ENCODE data around the gene RGMB. TPM values are rescaled to one million over a fixed set of nuclear protein-coding genes. Genes with fewer than 3 reads are reported as not detected.
"Not testable (repeated sequence)": the region's sequence is repeated elsewhere in the genome, so short reads cannot be mapped to it uniquely, and the experiment has no call there.

RGMB gene
- total RNA-seq, 1 donor from 2014 or later: 6.8 TPM

- Histone ChIP-seq H3K27me3 (ENCODE audit: control insufficient read depth, insufficient read depth, low read length) (no peaks in the 10 kb centered on the region), H3K4me3 (ENCODE audit: low read depth, low read length) (no peak overlapping the region), H3K36me3 (ENCODE audit: control insufficient read depth, insufficient read depth, low read length) (no peaks in the 10 kb centered on the region)
- peak; percentile 36 for DNase-seq (ENCODE audit: low read depth)
- no peak for FAIRE-seq
- TF ChIP-seq, protein P1, sequence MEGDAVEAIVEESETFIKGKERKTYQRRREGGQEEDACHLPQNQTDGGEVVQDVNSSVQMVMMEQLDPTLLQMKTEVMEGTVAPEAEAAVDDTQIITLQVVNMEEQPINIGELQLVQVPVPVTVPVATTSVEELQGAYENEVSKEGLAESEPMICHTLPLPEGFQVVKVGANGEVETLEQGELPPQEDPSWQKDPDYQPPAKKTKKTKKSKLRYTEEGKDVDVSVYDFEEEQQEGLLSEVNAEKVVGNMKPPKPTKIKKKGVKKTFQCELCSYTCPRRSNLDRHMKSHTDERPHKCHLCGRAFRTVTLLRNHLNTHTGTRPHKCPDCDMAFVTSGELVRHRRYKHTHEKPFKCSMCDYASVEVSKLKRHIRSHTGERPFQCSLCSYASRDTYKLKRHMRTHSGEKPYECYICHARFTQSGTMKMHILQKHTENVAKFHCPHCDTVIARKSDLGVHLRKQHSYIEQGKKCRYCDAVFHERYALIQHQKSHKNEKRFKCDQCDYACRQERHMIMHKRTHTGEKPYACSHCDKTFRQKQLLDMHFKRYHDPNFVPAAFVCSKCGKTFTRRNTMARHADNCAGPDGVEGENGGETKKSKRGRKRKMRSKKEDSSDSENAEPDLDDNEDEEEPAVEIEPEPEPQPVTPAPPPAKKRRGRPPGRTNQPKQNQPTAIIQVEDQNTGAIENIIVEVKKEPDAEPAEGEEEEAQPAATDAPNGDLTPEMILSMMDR (IDR thresholded peaks at IDR 0.05; ENCODE audit: insufficient read depth, low read length, severe bottlenecking): peak; percentile 46
These were observed 22.8 kb upstream of the RGMB start for GRCh38 chr5:98750693-98751092.

- not testable (repeated sequence) for FAIRE-seq; H3K36me3 ChIP-seq (ENCODE audit: control insufficient read depth, insufficient read depth, low read length); H3K4me3 ChIP-seq (ENCODE audit: low read depth, low read length); DNase-seq (ENCODE audit: low read depth); H3K27me3 ChIP-seq (ENCODE audit: control insufficient read depth, insufficient read depth, low read length)
These were observed 21.1 kb upstream of the RGMB start for GRCh38 chr5:98752331-98752730.

- H3K4me3 ChIP-seq (ENCODE audit: low read depth, low read length); DNase-seq (ENCODE audit: low read depth); H3K27me3 ChIP-seq (ENCODE audit: control insufficient read depth, insufficient read depth, low read length); FAIRE-seq; H3K36me3 ChIP-seq (ENCODE audit: control insufficient read depth, insufficient read depth, low read length): not testable (repeated sequence)
These were observed 20.7 kb upstream of the RGMB start for GRCh38 chr5:98752801-98753200.

DNA sequence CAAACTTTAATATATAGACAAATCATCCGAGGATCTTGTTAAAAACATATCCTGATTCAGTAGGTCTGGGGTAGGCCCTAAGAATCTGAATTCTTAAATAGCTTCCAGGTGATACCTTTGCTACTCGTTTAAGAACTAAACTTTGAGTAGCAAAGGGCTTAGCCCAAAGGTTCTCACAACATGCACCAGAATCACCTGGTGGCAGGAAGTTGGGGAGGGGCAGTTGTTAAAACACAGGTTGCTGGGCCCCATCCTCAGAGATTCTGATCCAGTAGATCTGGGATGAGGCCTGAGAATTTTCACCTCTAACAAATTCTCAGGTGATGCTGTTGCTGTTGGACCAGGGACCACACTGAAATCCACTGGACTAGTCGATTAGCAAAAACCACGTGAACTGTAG lies 20.0 kb upstream of the RGMB start:
- TF ChIP-seq, protein P1 (IDR thresholded peaks at IDR 0.05; ENCODE audit: insufficient read depth, low read length, severe bottlenecking): no peak
- H3K36me3 ChIP-seq (ENCODE audit: control insufficient read depth, insufficient read depth, low read length): no peaks in the 10 kb centered on the region
- DNase-seq (ENCODE audit: low read depth) (no peak), FAIRE-seq (no peak)
- no peak overlapping the region for H3K4me3 ChIP-seq (ENCODE audit: low read depth, low read length)
- H3K27me3 ChIP-seq (ENCODE audit: control insufficient read depth, insufficient read depth, low read length): no peaks in the 10 kb centered on the region

DNA sequence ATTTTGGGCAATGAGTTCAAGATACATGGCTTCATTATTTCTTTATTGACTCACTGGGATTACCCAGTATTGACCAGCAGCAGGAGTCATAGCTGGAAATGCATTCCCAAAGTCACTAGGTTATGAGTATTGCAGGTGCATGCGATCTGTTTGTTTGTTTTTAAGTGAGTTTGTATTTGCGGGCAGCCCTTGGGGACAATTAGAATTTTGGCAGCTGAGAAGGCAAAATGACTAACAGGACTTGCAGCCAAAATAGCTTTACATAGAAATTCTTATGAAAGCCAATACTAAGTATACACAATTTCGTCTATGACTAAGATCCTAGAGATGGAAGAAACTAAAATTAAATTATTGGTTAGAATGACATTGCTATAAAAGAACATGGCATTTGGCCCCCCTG lies 18.1 kb upstream of the RGMB start:
- Histone ChIP-seq H3K4me3 (ENCODE audit: low read depth, low read length) (no peak overlapping the region), H3K36me3 (ENCODE audit: control insufficient read depth, insufficient read depth, low read length) (no peaks in the 10 kb centered on the region), H3K27me3 (ENCODE audit: control insufficient read depth, insufficient read depth, low read length) (no peaks in the 10 kb centered on the region)
- FAIRE-seq: no peak
- peak; percentile 78 for DNase-seq (ENCODE audit: low read depth)
- TF ChIP-seq, protein P1 (IDR thresholded peaks at IDR 0.05; ENCODE audit: insufficient read depth, low read length, severe bottlenecking): no peak

DNA sequence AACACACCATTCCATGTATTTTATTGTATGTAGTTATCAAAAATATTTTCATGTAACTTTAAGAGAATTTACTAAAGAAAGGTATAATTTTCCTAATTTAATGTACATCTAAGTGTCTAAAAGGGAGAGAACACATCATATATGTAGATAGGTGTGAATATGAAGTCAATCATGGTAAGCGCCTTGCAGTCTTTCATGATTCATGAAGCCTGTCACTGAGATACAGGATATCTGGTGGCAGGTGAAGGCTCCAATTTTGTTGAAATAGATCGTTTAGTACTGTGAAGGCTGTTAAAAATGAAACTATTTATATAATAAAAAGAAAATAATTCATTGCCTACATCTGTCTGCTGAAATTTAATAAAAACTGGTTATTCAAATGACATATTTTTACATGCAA lies 15.5 kb upstream of the RGMB start:
- Histone ChIP-seq H3K36me3 (ENCODE audit: control insufficient read depth, insufficient read depth, low read length) (no peaks in the 10 kb centered on the region), H3K27me3 (ENCODE audit: control insufficient read depth, insufficient read depth, low read length) (no peaks in the 10 kb centered on the region), H3K4me3 (ENCODE audit: low read depth, low read length) (no peak overlapping the region)
- FAIRE-seq (no peak), DNase-seq (ENCODE audit: low read depth) (no peak)
- TF ChIP-seq, protein P1 (IDR thresholded peaks at IDR 0.05; ENCODE audit: insufficient read depth, low read length, severe bottlenecking): no peak

DNA sequence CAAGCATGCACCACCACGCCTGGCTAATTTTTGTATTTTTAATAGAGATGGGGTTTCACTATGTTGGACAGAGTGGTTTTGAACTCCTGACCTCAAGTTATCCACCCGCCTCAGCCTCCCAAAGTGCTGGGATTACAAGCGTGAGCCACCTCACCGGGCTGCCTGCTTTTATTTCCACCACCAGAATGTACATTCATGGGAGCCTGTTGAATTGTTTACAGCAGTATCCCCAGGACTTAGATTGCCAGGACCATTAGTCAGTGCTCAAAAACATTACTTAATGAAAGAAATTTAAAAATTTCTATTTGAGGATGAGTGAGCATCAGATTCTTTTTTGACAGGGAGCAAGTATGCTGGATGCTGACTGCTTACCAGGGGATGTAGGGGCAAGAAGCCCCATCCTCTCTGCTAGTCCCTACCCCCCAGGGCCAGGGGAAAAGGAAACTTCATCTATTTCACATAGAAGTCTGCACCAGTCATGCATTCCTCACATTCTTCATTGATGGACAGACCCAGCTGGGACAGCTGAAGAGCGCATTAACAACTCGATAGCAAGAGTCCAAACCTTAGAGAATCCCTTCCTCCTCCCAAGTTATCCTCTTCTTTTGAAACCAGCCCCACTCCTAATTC lies 10.3 kb upstream of the RGMB start:
- no peak overlapping the region for H3K4me3 ChIP-seq (ENCODE audit: low read depth, low read length)
- TF ChIP-seq, protein P1 (IDR thresholded peaks at IDR 0.05; ENCODE audit: insufficient read depth, low read length, severe bottlenecking): no peak
- DNase-seq (ENCODE audit: low read depth) (no peak), FAIRE-seq (no peak)
- no peaks in the 10 kb centered on the region for H3K36me3 ChIP-seq (ENCODE audit: control insufficient read depth, insufficient read depth, low read length)
- no peaks in the 10 kb centered on the region for H3K27me3 ChIP-seq (ENCODE audit: control insufficient read depth, insufficient read depth, low read length)
